Ishikawa (cell line): ENCODE measurements around the gene TTC3.

Source experiments
- CEBPB ChIP-seq: IDR thresholded peaks from 2 replicates; pipeline ENCODE4 v1.6.1; 2012
- CREB1 ChIP-seq: IDR thresholded peaks from 2 replicates; pipeline ENCODE4 v1.6.1; 2012; ENCODE audit warnings: low read depth
- EGR1 ChIP-seq: IDR thresholded peaks from 2 replicates; pipeline ENCODE4 v1.6.1; 2012
- EP300 ChIP-seq: IDR thresholded peaks from 2 replicates; pipeline ENCODE4 v1.6.1; 2012; ENCODE audit warnings: borderline replicate concordance
- FOXM1 ChIP-seq: IDR thresholded peaks from 2 replicates; pipeline ENCODE4 v1.6.1; 2012; ENCODE audit warnings: low read depth, borderline replicate concordance
- NFIC ChIP-seq: IDR thresholded peaks from 2 replicates; pipeline ENCODE4 v1.6.1; 2012
- RAD21 ChIP-seq: IDR thresholded peaks from 2 replicates; pipeline ENCODE4 v1.6.1; 2012; ENCODE audit warnings: low read depth
- TAF1 ChIP-seq: IDR thresholded peaks from 2 replicates; pipeline ENCODE4 v1.6.1; 2012; ENCODE audit warnings: low read depth, mild to moderate bottlenecking
- TCF12 ChIP-seq: IDR thresholded peaks from 2 replicates; pipeline ENCODE4 v1.6.1; 2012; ENCODE audit warnings: low read depth
- TEAD4 ChIP-seq: IDR thresholded peaks from 2 replicates; pipeline ENCODE4 v1.6.1; 2012
- USF1 ChIP-seq: IDR thresholded peaks from 2 replicates; pipeline ENCODE4 v1.6.1; 2012
- YY1 ChIP-seq: IDR thresholded peaks from 2 replicates; pipeline ENCODE4 v1.6.1; 2012; ENCODE audit warnings: low read depth
- TF ChIP-seq, protein P1 (sequence below): IDR thresholded peaks from 2 replicates; pipeline ENCODE4 v1.6.1; 2012
- TF ChIP-seq, protein P2 (sequence below): IDR thresholded peaks from 2 replicates; pipeline ENCODE4 v1.6.1; 2012; ENCODE audit warnings: low read depth, mild to moderate bottlenecking

GRCh38 chr21:37244501-37245095, 171.5 kb downstream of the TTC3 start:
- TF ChIP-seq CEBPB, result no peak
- TF ChIP-seq TCF12, result no peak
- TF ChIP-seq, protein P1, sequence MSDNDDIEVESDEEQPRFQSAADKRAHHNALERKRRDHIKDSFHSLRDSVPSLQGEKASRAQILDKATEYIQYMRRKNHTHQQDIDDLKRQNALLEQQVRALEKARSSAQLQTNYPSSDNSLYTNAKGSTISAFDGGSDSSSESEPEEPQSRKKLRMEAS, result no peak
- TF ChIP-seq EP300, result no peak
- no peak for TF ChIP-seq TEAD4
- TF ChIP-seq YY1, result no peak
- TF ChIP-seq TAF1, result no peak
- TF ChIP-seq RAD21, result no peak
- TF ChIP-seq, protein P2, sequence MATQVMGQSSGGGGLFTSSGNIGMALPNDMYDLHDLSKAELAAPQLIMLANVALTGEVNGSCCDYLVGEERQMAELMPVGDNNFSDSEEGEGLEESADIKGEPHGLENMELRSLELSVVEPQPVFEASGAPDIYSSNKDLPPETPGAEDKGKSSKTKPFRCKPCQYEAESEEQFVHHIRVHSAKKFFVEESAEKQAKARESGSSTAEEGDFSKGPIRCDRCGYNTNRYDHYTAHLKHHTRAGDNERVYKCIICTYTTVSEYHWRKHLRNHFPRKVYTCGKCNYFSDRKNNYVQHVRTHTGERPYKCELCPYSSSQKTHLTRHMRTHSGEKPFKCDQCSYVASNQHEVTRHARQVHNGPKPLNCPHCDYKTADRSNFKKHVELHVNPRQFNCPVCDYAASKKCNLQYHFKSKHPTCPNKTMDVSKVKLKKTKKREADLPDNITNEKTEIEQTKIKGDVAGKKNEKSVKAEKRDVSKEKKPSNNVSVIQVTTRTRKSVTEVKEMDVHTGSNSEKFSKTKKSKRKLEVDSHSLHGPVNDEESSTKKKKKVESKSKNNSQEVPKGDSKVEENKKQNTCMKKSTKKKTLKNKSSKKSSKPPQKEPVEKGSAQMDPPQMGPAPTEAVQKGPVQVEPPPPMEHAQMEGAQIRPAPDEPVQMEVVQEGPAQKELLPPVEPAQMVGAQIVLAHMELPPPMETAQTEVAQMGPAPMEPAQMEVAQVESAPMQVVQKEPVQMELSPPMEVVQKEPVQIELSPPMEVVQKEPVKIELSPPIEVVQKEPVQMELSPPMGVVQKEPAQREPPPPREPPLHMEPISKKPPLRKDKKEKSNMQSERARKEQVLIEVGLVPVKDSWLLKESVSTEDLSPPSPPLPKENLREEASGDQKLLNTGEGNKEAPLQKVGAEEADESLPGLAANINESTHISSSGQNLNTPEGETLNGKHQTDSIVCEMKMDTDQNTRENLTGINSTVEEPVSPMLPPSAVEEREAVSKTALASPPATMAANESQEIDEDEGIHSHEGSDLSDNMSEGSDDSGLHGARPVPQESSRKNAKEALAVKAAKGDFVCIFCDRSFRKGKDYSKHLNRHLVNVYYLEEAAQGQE, result no peak
- no peak for TF ChIP-seq USF1
- TF ChIP-seq FOXM1, result no peak
- TF ChIP-seq CREB1, result no peak
- TF ChIP-seq EGR1, result no peak
- TF ChIP-seq NFIC, result no peak
